Jurkat, Clone E6-1 (cell line): ENCODE data around the gene STRN. TPM values are rescaled to one million over a fixed set of nuclear protein-coding genes. Genes with fewer than 3 reads are reported as not detected.
"Not testable (repeated sequence)": the region's sequence is repeated elsewhere in the genome, so short reads cannot be mapped to it uniquely, and the experiment has no call there.

Source experiments
- DNase-seq: peaks from one replicate; pipeline ENCODE4 v3.0.0-alpha.2; 2011; ENCODE audit warnings: low read depth, low spot score
- H3K4me3 ChIP-seq: 2 replicates; pipeline ENCODE4 v1.5.1; 2011; ENCODE audit warnings: mild to moderate bottlenecking, low read length, control low read depth, moderate library complexity
- polyA plus RNA-seq: library from polyadenylated mRNA; unstranded; fragments of >200 nt; gene quantifications from one replicate; pipeline ENCODE4 v1.2.1, GENCODE V29; 2012; ENCODE audit warnings: missing spikeins; ENCODE audit not compliant: insufficient read length, insufficient read depth

STRN gene, protein sequence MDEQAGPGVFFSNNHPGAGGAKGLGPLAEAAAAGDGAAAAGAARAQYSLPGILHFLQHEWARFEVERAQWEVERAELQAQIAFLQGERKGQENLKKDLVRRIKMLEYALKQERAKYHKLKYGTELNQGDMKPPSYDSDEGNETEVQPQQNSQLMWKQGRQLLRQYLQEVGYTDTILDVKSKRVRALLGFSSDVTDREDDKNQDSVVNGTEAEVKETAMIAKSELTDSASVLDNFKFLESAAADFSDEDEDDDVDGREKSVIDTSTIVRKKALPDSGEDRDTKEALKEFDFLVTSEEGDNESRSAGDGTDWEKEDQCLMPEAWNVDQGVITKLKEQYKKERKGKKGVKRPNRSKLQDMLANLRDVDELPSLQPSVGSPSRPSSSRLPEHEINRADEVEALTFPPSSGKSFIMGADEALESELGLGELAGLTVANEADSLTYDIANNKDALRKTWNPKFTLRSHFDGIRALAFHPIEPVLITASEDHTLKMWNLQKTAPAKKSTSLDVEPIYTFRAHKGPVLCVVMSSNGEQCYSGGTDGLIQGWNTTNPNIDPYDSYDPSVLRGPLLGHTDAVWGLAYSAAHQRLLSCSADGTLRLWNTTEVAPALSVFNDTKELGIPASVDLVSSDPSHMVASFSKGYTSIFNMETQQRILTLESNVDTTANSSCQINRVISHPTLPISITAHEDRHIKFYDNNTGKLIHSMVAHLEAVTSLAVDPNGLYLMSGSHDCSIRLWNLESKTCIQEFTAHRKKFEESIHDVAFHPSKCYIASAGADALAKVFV
- polyA plus RNA-seq = 9.7 TPM

DNA sequence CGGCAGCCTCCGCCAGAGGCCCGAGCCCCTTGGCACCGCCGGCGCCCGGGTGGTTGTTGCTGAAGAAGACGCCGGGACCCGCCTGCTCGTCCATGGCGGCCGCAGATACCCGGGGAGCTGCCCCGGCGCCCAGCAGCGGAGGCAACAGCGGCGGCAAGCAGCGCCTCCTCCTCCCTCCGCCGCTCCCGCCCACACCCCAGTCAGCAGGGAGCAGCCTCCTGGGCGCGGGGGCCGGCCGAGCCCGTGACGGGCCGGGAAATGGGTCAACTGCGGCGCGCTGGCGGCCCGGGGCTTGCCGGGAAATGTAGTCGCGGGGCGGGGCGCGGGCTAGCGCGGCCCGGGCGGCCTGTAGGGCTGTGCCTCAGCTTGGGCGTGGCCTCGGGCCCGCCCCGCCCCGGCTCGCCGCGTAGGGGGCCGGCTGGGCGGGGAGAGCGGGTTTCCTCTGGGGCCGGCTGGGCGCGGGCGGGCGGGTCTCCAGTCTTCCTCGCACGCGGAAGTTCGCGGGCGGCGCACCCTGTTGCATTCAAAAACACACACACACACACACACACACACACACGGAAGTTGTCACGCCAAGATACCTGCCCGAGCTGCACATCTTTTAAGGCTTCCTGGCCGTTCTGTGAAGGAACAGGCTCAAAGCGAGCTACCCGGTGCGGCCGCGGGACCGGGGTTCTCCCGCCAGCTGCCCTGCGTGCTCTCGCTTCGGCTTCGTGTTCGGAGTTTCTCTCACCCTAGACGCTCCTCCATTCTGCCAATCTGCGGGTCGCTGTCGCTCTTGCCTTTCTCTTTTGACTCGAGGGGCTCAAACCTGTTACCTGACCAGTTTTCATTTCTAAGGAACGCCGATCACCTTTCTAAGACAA, at the start of gene STRN:
Gene STRN (minus strand): TSS at position 167 of the 866 bp plus-strand sequence. CDS start 73 bp downstream, at position 94.
- H3K4me3 ChIP-seq = peak within 1 kb of the TSS; percentile 71
- DNase-seq = peak; percentile 78

DNA sequence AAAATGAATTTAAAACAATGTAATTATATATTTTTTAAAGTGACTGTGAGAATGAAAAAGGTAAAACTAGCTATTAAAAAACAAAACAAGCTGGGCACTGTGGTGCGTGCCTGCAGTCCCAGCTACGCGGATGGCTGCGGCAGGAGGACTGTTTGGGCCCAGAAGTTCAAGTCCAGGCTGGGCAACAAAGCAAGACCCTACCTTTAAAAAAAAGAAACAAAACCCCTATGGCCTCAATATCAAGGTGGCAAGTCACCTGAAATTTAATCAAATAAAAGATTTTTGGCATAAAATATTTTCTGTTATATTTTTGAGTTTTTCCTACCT, 46.9 kb upstream of the STRN start:
- no peak for DNase-seq
- no peak overlapping the region for H3K4me3 ChIP-seq

DNA sequence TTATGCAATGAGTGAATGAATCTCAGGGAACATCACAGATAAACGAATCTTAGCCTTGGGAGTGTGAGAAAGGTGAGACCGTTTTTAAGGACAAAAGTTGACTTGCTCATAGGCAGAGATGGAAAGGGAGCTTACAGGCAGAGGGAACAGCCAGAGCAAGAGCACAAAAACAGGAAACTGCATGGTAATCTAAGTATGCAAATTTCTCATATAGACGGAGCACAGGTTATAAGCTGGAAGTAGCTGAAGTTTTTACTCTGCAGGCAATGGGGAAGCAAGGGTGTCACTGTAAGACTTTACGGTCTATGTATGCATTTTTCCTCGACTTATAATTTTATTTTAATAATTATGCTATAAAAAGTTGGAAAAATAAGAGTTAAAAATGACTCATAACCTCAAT, 44.8 kb upstream of the STRN start:
- DNase-seq = no peak
- no peak overlapping the region for H3K4me3 ChIP-seq

DNA sequence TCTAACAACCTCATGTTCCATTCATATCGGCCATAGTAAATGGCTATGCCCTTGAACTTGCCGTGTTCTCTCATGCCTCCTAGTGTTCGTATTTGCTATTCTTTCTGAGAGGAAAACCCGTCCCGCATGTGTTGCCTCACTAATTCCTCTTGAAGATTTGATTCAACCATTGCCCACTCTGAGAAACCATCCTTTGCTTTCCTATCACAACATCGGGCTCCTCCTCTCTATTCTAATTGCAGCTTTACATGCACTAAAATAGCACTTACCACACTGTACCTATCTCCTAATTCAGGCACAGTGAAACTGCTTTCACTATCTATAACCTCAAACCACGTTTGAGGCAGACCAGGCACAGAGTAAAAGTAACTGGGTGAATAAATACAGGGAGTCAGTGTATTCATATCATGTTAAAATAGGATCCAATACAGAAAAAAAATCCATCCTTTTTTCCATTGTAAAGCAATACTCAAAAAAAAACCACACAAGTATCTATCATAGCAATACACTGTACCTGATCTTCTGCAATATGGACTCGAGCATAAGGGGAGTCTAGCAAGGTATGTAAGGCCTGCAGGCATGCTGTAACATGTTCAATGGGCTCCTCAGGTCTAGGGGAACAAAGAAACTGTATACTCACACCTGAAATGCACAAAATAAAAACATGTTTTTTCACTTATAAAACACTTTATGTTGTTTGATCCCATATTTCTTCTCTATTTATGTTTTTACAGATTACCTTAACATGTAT, 39.0 kb upstream of the STRN start:
- peak; percentile 9 for DNase-seq

DNA sequence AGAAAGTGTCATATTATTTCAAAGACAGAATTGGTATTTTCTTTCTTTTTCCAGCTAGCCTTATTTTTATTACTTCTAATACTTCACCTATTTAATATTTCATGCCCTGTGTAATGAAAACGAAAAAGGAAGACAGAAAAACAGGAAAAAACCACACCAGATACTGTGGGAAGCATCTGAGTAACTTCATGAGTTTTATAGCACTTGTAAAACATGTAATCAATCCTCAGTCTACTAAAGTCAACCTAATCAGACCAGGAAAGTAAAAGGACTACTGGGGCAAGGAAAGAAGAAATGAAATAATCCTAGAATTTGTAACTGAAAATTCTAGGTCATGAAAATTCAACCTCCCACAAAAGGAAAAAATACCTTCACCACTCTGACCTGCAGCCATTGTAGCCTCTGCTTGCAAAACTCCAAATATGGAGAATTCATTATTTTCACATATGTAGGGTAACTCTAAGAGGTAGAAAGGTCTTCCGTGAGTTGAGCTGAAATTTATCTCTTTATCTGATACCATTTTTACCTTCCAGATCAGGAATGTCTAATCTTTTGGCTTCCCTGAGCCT, 34.7 kb upstream of the STRN start:
- DNase-seq = no peak
- H3K4me3 ChIP-seq = no peak overlapping the region

More for the DNA sequence above, 39.0 kb upstream of the STRN start:
- H3K4me3 ChIP-seq = no peak overlapping the region

DNA sequence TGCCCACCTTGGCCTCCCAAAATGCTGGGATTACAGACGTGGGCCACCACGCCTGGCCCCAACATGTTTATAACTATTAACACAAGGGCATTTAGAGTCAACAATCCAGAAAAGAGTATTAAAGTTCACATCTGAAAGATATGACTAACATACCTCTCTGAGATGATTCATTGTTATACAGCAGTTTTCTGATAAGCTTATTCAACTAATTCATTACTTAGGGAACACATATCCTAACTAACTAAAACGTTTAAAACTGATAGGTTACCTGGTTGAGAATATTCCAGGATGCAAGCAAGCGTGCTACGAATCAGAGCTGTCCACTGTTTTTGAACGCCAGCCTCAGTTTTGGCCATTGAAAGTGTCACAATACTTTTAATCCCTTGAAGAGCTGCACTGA, 34.0 kb upstream of the STRN start:
- H3K4me3 ChIP-seq = no peak overlapping the region
- no peak for DNase-seq

DNA sequence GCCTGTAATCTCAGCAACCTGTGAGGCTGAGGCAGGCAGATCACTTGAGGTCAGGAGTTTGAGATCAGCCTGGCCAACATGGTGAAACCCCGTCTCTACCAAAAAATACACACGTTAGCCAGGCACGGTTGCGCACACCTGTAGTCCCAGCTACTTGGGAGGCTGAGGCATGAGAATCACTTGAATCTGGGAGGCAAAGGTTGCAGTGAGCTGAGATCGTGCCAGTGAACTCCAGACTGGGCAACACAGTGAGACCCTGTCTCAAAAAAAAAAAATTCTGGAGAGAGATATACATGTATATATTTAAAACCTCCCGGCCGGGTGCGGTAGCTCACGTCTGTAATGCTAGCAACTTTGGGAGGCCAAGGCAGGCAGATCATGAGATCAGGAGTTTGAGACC, 33.1 kb upstream of the STRN start:
- not testable (repeated sequence) for DNase-seq

DNA sequence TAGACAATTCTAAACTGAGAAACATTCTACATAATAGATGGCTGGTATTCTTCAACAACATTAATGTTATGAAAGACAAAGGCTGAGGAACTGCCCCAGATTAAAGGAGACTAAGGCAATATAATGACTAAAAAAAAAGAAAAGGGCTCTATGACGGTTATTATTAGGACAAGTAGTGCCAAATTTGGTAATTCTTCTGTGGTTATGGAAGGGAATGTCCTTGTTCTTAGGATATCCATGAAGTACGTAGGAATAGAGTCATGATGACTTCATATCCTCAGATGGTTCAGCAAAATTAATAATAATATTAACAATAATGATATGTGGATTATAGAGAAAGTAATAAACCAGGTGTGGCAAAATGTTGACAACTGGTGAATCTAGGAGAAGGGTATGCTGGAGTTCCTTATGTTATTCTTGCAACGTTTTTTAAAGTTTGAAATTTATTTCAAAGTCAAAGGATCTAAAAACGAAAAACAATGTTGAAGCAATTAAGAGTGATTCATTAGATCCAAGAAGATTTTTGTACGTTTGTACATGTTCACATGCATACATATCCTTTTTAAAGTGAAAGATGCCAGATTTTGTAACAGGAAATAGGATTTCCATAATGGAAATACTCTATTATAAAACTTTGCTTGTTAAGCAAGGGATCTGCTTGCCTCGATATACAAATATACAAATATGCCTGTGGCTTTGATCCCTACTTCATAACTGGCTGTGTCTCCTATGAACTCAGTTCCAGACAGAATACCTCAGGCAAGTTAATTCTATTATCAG, 27.7 kb upstream of the STRN start:
- no peak overlapping the region for H3K4me3 ChIP-seq
- no peak for DNase-seq

More for the DNA sequence above, 33.1 kb upstream of the STRN start:
- H3K4me3 ChIP-seq = not testable (repeated sequence)

DNA sequence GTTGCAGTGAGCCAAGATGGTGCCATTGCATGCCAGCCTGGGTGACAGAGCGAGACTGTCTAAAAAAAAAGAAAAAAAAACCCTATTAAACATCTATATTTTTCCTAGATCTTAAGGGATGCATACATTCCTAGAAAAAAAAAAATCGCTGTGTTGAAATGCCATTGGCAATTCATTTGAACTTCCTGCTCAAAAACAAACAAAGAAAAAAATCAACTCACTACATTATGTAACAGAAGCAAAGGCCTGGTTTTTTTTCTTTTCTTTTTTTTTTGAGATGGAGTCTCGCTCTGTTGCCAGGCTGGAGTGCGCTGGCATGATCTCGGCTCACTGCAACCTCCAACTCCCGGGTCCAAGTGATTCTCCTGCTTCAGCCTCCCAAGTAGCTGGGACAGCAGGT, 21.7 kb upstream of the STRN start:
- H3K4me3 ChIP-seq = no peak overlapping the region
- no peak for DNase-seq

DNA sequence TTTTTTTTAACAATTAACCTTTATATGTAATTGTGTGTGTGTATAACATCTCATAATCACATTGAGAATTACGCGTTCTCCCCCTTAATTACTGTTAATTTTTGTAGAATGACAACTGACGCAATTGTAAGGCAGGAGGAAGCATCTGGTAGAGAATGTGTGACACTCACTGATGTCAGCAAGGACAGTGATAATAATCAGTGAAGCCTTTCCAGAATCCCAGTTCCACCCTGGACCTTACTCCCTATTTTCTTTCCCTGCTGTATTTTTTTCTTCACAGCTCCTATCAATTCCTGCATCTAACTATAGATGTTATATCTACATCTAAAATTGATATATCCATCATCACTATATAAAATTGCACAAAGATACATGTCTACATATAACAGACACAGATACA, 16.1 kb upstream of the STRN start:
- no peak for DNase-seq
- H3K4me3 ChIP-seq = no peak overlapping the region

DNA sequence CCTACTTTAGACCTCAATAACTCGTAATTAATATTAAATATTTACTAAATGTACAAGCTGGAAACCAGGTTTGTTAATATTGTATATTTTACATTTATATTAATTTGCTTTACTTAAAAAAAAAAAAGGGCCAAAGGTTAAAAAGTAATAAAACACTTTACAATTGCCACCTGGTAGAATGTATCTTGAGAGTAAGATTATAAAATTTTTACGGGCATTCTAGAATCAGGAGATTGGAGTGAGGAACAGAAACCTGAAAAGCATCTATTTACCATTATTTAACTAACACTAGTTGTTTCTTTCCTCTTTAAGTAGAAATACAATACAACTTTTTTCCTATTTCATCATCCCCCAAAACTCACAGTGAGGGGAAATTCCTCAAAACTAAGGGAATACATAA, 15.6 kb upstream of the STRN start:
- H3K4me3 ChIP-seq = no peak overlapping the region
- no peak for DNase-seq

DNA sequence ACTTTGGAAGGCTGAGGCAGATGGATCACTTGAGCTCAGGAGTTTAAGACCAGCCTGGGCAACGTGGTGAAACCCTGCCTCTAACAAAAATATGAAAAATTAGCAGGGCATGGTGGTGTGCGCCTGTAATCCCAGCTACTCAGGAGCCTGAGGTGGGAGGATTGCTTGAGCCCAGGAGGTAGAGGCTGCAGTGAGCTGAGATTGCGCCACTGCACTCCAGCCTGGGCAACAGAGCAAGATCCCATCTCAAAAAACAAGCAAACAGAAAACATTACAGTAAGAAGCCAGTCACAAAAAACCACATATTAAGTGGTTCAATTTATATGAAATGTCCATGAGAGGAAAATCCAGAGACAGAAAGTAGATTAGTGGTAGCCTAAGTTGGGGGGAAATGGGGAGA, 12.7 kb upstream of the STRN start:
- not testable (repeated sequence) for H3K4me3 ChIP-seq, DNase-seq

DNA sequence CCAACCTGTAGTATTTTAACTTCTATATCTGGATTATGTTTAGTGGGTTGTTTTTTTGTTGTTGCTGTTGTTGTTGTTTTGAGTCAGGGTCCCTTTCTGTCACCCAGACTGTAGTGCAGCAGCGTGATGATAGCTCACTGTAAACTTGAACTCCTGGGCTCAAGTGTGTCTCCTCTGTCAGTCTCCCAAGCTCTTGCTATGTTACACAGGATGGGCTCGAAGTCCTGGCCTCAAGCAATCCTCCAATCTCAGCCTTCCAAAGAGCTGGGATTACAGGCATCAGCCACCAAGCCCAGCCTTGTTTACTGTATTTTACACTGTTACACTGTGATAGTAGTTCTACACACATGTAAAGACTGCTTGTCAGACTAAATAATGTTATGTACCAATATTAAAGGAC, 9.7 kb upstream of the STRN start:
- no peak for DNase-seq
- no peak overlapping the region for H3K4me3 ChIP-seq

DNA sequence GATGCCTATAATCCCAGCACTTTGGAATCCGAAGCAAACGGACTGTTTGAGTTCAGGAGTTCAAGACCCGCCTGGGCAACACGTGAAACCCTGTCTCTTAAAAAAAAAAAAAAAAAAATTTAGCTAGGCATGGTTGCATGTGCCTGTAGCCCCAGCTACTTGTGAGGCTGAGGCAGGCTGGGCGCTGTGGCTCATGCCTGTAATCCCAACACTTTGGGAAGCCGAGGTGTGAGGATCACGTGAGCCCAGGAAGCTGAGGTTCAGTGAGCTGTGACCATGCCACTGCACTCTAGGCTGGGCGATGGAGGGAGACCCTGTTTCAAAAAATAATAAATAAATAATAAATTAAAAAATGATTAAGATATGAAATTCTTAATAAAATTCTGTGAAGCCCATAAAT, 9.0 kb upstream of the STRN start:
- DNase-seq = no peak
- no peak overlapping the region for H3K4me3 ChIP-seq

DNA sequence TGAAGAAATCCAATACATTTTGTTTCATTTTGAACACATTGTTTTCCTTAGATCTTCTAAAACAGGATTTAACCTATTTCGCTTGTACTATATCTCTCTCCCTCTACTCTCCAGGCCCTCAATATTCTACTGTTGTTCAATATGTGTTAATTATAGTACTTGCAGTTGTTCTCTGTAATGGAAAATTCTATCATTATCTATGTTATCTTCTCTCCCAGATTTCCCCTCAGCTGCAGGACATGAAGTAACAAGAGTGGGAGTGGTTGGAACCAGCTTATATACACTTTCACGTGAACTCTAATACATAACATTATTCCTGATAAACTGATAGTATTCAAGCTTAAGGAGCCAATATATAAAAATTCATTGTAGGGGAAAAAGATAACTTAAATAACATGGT, 7.0 kb upstream of the STRN start:
- no peak for DNase-seq
- H3K4me3 ChIP-seq = no peak overlapping the region

DNA sequence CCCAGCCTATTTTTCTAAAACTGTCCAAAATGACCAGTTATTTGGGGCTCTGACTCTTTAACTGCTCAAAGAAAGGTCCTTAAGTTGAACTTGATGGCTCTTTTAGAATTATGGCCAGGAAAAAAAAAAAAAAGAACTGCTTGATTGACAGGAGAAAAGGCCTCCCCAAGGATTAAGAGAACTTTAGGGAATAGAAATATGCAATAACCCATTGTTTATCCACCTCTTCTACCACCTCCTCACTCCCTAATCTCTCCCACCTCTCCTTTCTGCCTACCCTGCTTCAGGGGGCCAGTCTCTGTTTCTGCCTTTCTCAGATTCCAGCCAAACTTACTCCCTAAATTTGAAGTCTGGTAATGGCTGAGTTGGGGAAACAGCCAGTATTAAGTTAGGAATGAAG, 5.7 kb upstream of the STRN start:
- DNase-seq = no peak
- no peak overlapping the region for H3K4me3 ChIP-seq

DNA sequence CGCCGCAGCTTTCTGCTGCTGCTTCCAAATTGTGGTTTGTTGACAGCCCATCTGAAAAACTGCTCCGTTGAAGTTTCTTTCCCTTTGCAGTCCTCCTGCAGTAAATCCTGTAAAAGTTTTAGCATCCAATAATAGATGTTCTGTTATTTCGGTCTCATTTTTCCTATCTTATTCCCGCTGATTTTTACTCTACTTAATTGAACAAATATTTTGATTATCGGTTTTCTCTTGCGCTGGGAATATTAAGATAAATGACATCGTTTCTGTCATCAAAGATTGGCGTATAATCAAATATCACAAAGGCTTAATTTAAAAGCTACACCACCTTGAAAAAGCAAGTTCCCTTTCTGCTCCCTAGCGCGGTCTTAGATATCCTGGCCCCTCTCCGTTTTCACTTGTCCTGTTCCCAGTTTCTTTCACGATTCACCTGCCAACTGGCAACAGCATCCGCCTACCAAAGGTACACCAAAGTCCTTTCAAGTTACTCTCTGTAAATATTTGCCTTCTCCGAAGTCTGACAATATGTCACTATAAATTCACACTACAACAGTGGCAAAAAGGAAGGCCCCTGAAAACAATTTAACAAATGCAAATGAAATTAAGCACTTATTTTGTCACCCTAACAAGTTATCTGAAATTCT, 1.0 kb upstream of the STRN start:
- DNase-seq = no peak

More for the DNA sequence above, 1.0 kb upstream of the STRN start:
- peak overlapping the region; percentile 62 for H3K4me3 ChIP-seq
